ENCODE data around the gene SIRT2.
"Not testable (repeated sequence)": the region's sequence is repeated elsewhere in the genome, so short reads cannot be mapped to it uniquely, and the experiment has no call there.

SIRT2 gene

GRCh38 chr19:38856813-38857212, 42.6 kb downstream of the SIRT2 start:
- DNase-seq (ENCODE audit: insufficient read length, low spot score) (no peak), FAIRE-seq (no peak)
- no peak for TF ChIP-seq CTCF (IDR thresholded peaks at IDR 0.05; ENCODE audit: insufficient read depth, missing control alignments)

- FAIRE-seq: not testable (repeated sequence)
These were observed 43.7 kb downstream of the SIRT2 start for GRCh38 chr19:38855751-38856150.

GRCh38 chr19:38854961-38855360, 44.5 kb downstream of the SIRT2 start:
- DNase-seq (ENCODE audit: insufficient read length, low spot score); FAIRE-seq: not testable (repeated sequence)

More at GRCh38 chr19:38855751-38856150, 43.7 kb downstream of the SIRT2 start:
- DNase-seq (ENCODE audit: insufficient read length, low spot score): not testable (repeated sequence)

GRCh38 chr19:38853214-38853613, 46.2 kb downstream of the SIRT2 start:
- no peak for FAIRE-seq
- no peak for DNase-seq (ENCODE audit: insufficient read length, low spot score)
- TF ChIP-seq CTCF (IDR thresholded peaks at IDR 0.05; ENCODE audit: insufficient read depth, missing control alignments): no peak

GRCh38 chr19:38852231-38853044, 47.0 kb downstream of the SIRT2 start:
- TF ChIP-seq CTCF (IDR thresholded peaks at IDR 0.05; ENCODE audit: insufficient read depth, missing control alignments): no peak
- FAIRE-seq (no peak), DNase-seq (ENCODE audit: insufficient read length, low spot score) (no peak)

- DNase-seq (ENCODE audit: insufficient read length, low spot score) (no peak), FAIRE-seq (no peak)
- TF ChIP-seq CTCF (IDR thresholded peaks at IDR 0.05; ENCODE audit: insufficient read depth, missing control alignments): no peak
These were observed 47.7 kb downstream of the SIRT2 start for GRCh38 chr19:38851622-38852230.

GRCh38 chr19:38850976-38851621, 48.3 kb downstream of the SIRT2 start:
- FAIRE-seq: no peak
- no peak for DNase-seq (ENCODE audit: insufficient read length, low spot score)
- TF ChIP-seq CTCF (IDR thresholded peaks at IDR 0.05; ENCODE audit: insufficient read depth, missing control alignments): no peak

- FAIRE-seq (peak; percentile 80), DNase-seq (ENCODE audit: insufficient read length, low spot score) (peak; percentile 70)
- TF ChIP-seq CTCF (IDR thresholded peaks at IDR 0.05; ENCODE audit: insufficient read depth, missing control alignments): no peak
These were observed 48.9 kb downstream of the SIRT2 start for GRCh38 chr19:38850436-38850975.
